NCI-H146 (cell line): Measurements from ENCODE around the gene RIPK4.

Experiments used
- DNase-seq: peaks from one replicate; lab custom pipeline; 2025; lab: John Stamatoyannopoulos, UW

RIPK4 gene

GRCh38 chr21:41766883-41767605 lies at the start of gene RIPK4:
TSS of gene RIPK4 (minus strand) at chr21:41767052. CDS start at chr21:41767041, 11 bp downstream.
- peak; percentile 84 for DNase-seq

DNA sequence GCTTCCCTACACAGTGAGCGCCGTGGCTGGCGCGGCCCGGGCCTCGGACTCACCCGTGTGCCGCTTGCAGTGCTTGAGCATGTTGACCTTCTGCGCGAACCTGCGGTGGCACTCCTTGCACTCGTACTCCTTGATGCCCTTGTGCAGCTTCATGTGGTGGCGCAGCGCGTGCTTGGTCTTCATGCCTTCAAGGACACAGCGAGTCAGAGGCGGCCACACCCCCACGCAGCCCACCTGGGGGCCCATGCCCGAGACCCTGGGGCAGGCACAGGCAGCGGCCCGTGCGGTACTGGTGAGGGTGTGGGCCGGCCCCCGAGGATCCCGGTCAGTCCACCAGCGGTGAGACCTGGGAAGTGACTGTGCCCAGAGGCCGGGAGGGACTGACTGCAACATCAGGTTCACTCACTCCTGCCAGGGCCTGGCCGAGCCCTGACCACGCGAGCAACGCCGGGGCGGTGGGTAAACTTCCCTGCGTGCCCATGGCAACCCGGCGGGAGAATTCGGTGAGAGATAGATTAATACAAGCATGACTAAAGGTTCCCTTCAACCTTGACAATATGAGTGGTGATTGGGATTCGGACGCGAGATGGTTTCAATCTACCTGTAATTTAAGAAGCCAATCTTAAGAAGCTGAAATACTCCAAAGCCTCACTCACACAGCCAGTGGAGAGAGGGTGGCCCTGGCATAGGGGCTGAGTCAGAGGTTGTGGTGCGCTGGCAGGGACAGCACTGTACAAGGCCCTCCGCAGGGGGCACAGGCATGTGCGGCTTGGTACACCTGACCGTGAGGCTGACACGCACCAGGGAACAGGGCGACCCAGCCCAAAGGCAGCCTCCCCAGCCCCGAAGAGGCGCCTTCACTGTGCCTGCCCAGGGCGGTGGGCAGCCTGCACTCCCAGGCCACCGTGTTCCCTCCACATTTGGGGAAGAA lies 49.1 kb upstream of the RIPK4 start:
- DNase-seq, result no peak

DNA sequence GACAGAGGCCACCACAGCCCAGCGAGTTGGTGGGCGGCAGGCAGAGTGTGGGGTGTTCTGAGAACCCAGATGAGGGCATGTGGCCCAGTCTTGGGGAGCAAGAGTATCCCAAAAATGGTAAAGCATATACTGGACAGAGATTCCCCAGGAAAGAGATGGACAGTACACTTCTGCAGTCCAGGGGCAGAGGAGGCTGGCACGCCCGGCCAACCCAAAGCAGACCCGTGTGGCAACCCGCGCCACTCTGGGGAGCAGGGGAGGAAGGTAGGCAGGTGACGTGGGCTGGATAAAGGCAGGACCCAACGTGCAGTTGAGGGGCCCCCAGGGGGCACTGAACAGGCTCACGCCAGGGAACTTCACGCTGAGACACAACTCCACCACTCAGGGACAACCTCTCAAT lies 46.4 kb upstream of the RIPK4 start:
- no peak for DNase-seq

DNA sequence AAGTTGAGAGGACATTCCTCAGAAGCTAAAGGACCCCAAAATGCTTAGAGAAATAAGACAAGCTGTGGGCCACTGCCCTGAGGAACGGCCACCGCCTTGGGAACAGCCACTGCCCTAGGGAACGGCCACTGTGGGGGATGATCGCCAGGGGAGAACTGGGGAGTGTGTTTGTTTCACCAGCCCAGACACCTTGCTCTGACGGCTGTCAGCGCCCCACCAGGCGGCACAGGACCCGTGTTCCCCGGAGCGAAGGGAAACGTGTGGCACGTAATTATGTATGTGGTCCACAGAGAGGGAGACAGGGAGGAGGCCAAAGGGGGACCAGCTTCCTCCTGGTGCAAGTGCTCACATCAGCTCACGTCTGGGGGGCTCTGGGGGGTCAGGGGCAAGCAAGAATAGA lies 45.8 kb upstream of the RIPK4 start:
- DNase-seq, result no peak

DNA sequence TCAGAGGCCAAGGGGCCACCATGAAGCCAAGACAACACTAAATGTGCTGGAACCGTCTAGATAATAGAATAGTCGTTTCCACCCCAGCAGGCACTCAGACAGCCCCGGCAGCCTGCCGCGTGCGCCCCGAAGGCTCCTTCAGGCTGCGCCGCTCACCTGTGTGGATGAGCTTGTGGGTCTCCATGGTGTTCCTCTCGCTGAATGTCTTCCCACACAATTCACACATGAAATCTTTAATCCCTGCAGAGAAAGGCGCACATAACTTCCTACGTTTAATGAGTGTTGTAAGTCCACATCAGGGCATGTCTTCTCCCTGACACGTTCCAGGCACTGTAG lies 43.7 kb upstream of the RIPK4 start:
- no peak for DNase-seq

- no peak for DNase-seq
Measured at GRCh38 chr21:41809891-41810596, 43.2 kb upstream of the RIPK4 start.

DNA sequence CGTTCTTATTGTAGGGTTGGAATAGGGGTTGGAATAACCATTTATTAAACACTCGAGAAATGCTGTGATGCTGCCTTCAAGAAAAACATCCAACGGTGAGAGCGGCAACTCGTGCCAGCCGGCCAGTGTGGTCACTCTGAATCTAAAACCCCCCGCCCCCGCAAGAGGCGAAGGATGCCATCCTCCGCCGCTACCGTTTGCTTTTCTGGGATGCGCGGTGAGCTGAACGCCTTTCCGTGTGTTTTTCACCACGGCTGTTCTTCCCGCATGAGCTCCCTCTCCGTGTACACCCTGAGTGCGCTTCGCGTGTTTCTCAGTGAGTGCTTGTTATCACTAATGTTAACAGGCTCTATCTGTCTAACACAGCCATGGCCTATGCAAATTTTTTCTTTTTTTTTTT lies 42.0 kb upstream of the RIPK4 start:
- DNase-seq, result no peak

DNA sequence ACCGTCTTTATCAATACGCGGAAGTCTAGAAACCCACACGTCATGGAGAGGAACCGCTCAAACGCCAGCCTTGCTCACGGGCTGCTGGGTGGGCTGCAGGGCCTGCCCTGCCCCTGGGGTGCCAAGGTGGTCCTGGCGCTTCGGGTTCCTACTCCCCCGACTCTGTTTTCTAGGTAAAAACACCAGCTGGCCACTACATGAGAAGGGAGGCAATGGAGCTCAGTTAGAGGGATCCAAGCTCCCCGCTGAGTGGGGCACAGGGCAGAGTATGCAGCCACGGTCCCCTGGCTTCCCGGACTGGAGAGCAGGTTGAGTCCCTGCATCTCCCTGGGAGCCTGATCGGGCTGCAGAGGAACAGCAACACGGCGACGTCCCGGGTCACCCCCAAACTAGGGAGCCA lies 41.2 kb upstream of the RIPK4 start:
- DNase-seq, result no peak

DNA sequence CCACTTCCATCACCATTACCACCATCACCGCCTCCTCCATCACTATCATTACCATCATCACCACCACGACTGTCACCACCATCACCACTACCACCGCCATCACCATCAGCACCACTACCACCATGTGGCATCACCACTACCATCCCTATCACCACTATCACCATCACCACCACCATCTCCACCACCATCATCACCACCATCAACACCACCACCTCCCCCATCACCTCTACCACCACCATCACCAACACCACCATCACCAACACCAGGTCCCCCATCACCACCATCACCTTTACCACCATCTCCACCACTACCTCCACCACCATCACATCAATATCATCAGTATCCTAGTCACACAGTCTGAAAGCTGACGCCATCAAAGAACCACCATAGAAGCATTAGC lies 39.9 kb upstream of the RIPK4 start:
- DNase-seq, result no peak

- no peak for DNase-seq
Measured at GRCh38 chr21:41805643-41806042, 38.8 kb upstream of the RIPK4 start.

GRCh38 chr21:41805038-41805437 lies 38.2 kb upstream of the RIPK4 start:
- no peak for DNase-seq

GRCh38 chr21:41804381-41804780 lies 37.5 kb upstream of the RIPK4 start:
- no peak for DNase-seq

DNA sequence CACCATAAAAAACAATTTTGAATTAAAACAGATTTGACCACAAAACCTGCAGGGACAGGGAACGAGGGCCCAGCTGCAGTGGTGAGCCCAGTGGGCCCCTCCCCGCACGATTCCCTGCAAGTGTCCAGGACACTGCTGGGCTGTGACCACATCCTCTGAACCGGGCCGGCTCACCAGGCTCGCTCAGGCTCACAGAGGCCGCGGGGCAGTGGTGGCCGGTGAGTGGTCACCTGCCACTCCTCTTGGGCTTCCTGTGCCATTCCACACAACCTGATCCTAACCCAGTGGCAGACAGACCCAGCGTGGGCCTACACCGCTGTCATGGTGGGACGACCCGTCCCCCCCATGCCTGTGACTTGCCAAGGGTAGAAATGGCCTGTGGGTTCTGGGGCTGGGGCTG lies 36.5 kb upstream of the RIPK4 start:
- no peak for DNase-seq

DNA sequence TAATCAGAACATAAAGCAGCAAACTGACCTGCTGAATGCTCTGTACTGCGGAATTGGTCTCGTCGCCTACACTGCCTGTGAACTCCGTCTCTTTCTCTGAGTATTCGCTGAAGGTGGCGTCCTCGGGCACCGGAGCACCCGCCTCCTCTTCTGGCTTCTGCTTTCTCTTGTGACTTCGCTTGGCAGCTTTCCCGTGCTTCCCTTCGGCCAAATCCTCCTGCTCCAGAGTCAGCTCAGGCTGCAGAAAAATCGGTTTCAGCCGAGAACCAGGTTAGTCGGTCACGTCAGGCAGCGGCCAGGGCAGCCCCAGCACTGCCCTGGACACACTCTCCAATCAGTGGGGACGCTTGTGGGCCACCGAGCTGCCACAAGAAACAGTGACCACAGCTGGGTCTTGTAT lies 35.8 kb upstream of the RIPK4 start:
- DNase-seq, result no peak

DNA sequence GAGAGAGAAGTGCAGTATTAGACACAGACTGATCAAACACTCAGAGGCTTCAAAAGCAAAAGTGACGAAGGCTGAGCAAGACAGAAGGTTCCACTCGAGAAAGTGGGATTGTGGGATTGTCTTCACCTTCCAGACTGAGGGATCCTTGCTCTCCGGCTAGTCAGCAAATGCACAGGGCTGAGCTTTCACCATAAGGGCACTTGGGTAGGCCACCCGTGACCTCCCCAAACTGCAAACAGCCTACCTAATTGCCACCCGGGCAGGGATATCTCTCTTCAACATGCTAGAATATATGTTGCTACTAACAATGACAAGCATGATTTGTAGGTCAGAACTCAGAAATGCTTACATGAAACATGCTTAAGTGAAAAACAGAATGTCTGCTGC lies 35.3 kb upstream of the RIPK4 start:
- DNase-seq, result no peak

DNA sequence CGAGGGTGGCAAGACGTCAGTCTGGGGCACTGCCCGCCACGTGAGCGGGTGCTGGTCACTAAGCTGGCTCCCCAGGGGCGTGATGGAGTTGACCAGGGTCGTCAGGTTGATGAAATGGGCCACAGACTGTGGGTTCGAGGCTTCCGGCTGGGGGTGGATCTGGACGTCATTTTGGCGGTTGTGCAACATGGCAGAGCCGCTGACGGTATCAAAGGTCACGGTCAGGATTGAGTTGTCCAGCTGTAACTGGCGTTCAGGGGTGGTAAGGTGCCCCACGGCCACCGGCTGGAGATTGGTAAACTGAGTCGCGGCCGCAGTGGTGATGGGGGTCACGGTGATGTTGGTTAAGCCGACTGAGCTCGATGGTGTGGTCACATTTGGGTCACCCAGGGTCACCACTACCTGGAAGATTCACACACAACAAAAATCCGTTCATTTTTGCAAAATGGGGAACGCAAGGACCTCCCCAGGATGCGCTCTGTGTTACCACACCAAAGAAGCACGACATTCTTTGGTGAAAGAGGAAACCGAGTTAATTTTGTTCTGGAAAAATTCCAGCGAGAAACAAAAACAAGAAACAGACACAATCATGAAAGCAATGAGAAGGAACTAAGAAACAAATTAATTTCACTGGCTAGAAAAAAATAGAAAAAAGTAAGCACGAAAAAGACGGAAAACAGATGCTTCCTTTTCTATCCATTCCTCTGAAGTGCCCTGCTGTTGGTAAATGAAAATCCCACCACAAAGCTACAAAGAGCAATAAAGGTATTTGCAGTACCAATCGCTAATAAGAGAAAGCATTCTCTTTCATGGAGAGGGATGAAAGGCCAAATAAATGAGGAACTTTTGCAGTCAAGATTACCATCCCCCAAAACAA lies 34.7 kb upstream of the RIPK4 start:
- DNase-seq, result no peak

DNA sequence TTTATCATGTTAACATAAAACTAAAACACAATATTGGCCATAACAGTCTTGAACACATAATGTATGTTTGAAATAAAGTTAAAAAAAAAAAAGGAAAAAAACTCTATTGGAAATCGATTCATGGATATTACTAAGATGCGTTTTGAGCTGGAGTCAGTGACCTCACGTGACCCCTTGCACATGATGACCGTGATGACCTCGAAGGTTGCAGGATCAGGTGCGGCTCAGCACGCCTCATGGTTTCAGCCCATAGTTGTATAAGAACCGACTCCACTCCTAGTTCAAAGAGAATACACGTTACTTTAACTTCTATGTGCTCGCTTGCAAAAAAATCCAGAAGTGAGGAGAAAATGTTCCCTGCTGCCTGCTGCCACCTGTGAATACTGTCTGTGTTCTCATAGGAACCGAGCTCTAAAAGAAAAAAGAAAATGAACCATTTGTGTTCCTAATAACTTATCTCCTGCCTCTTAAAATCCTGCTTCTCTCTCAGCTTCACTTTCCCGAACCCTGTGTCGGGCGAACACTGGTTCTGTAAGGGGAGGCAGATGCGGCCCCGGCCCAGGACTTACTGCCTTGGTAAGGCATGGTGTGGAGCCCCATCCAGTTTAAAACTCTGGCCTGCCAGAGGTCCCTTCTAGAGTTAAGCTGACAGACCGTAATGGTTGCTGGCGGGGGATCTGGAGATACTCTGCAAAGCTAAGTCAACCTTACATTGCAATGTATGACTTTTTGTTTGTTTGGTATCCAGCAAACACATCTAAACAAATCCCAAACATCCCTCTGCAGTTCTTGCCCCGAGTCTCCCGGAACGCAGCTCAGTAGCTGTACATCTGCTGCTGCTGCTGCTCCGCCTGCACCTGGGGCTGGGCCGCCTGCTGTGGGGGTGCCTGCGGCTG lies 33.8 kb upstream of the RIPK4 start:
- DNase-seq, result no peak

DNA sequence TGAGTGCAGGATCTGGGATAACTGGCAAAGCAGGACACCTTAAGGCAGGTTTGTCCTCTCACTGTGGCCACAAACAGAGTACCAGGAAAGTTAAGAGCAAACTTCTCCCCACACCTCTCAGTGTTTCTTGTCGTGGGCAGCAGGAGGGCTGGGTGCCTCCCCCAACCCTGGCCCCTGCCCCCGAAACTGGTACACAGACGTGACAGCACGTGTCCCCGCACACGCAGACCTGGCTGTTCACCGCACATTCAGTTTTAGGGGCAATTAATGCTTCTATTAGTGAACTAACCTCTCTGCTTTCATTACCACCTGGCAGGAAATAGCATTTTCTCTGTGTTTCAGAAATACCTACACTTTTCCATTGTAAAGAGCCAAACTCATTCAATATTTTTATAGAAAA lies 32.9 kb upstream of the RIPK4 start:
- DNase-seq, result no peak

DNA sequence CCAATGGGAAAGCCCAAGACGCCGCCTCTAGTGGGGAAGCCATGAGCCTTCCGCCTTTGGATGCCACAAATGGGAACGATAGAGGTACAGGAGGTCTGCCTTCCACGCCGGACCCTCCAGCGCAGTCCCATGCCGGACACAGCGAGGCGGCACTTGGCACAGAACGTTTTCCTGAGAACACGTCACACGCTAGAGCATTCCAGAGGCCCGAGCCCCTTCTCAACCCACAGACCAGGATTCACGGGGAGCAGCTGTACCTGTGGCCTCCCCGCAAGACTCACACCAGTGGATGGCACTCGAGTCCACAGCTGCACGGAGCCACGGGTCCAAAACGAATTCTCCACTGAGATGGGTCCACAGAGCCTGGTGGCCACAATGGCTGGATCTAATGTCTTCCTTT lies 31.5 kb upstream of the RIPK4 start:
- DNase-seq, result no peak

DNA sequence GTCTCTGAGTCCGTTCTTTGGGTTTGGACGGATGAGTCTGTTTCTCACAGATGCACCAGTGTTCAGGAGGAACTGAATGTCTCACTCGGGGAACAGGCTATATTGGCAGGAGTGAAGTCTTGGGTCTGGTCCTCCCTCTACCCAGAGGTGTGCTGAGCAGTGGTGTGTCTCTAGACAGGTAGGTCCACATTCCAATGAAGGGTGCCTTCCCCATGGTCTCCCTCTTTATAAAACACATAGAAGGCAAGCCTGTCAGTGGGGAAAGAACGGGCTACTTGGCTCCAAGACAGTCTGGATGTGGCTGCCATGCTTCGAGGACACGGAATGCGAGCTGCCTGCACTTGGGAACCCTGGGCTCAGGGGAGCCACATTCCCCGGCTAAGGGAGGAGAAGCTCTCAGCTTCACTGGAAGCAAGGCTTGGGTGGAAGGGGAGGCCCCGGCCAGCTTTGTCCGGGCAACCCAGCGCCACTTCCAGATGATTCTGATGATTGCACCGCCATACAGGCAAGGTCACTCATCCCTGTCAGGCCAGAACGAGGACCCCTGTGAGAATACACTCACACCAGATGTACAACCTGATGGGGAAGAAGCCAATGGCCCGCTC lies 29.7 kb upstream of the RIPK4 start:
- DNase-seq, result no peak
